CD4-positive, alpha-beta memory T cell (primary cell): ENCODE measurements around the gene EXPH5. TPM values are rescaled to one million over a fixed set of nuclear protein-coding genes. Genes with fewer than 3 reads are reported as not detected.
"Not testable (repeated sequence)": the region's sequence is repeated elsewhere in the genome, so short reads cannot be mapped to it uniquely, and the experiment has no call there.

Source experiments
- CTCF ChIA-PET: fragments of 350-600 bp; sonication (Branson Sonifier 250); formaldehyde crosslinking; loops from one replicate; lab custom pipeline; 2021; ENCODE audit warnings: inconsistent platforms; ENCODE audit not compliant: partially characterized antibody; lab: Charles Lee
- POLR2A ChIA-PET: fragments of 350-600 bp; sonication (Branson Sonifier 250); formaldehyde crosslinking; loops from one replicate; lab custom pipeline; 2021; ENCODE audit not compliant: partially characterized antibody; lab: Charles Lee
- DNase-seq, 5 donors: peaks; one replicate each; pipeline versions ENCODE4 v3.0.0 to v3.0.0-alpha.2; 2020 to 2022; ENCODE audit warnings: mixed read lengths in 1 of 5
- H3K27ac ChIP-seq: one replicate; pipeline ENCODE4 v1.7.0; 2013; ENCODE audit warnings: low read depth, low read length
- H3K27me3 ChIP-seq: 2 replicates; pipeline ENCODE4 v1.7.0; 2013; ENCODE audit warnings: mild to moderate bottlenecking, low read length, moderate library complexity; ENCODE audit not compliant: insufficient read depth
- H3K36me3 ChIP-seq: 2 replicates; pipeline ENCODE4 v1.7.0; 2013; ENCODE audit warnings: mild to moderate bottlenecking, low read length, moderate library complexity; ENCODE audit not compliant: insufficient read depth
- H3K4me1 ChIP-seq: 2 replicates; pipeline ENCODE4 v1.7.0; 2013; ENCODE audit warnings: mild to moderate bottlenecking, low read length, moderate library complexity; ENCODE audit not compliant: insufficient read depth
- H3K4me3 ChIP-seq, 2 donors: one replicate each; pipeline ENCODE4 v1.7.0; 2013; ENCODE audit warnings: low read length in 2 of 2, mild to moderate bottlenecking in 1 of 2
- H3K9me3 ChIP-seq, 2 donors: one replicate each; pipeline ENCODE4 v1.7.0; 2013; ENCODE audit warnings: low read length in 2 of 2, control low read depth in 1 of 2; ENCODE audit not compliant: control insufficient read depth in 1 of 2
- H3K27ac Mint-ChIP-seq, 7 donors: one replicate each; pipeline ENCODE4 v1.8.0; 2020 to 2021; ENCODE audit warnings: mixed read lengths in 7 of 7, mild to moderate bottlenecking in 6 of 7, inconsistent platforms in 3 of 7, moderate library complexity in 3 of 7
- H3K27me3 Mint-ChIP-seq, 2 donors: one replicate each; pipeline ENCODE4 v1.8.0; 2020 to 2021; ENCODE audit warnings: mixed read lengths in 2 of 2
- H3K36me3 Mint-ChIP-seq, 2 donors: one replicate each; pipeline ENCODE4 v1.8.0; 2020 to 2021; ENCODE audit warnings: mixed read lengths in 2 of 2, inconsistent platforms in 1 of 2, mild to moderate bottlenecking in 1 of 2
- H3K4me1 Mint-ChIP-seq, 4 donors: one replicate each; pipeline ENCODE4 v1.8.0; 2020 to 2021; ENCODE audit warnings: mixed read lengths in 4 of 4, mild to moderate bottlenecking in 1 of 4
- H3K4me3 Mint-ChIP-seq, 8 donors: one replicate each; pipeline ENCODE4 v1.8.0; 2020 to 2021; ENCODE audit warnings: mixed read lengths in 8 of 8, mild to moderate bottlenecking in 7 of 8, moderate library complexity in 6 of 8, inconsistent platforms in 3 of 8
- H3K9me3 Mint-ChIP-seq, 8 donors: one replicate each; pipeline ENCODE4 v1.8.0; 2020 to 2021; ENCODE audit warnings: mixed read lengths in 8 of 8, mild to moderate bottlenecking in 5 of 8, inconsistent platforms in 3 of 8, moderate library complexity in 1 of 8
- intact Hi-C: fragments of 100-400 bp; cut with micrococcal nuclease; formaldehyde crosslinking; loops from one replicate; pipeline ENCODE4 v1.15.1; 2023
- polyA plus RNA-seq, 2 donors: library from polyadenylated mRNA; unstranded; fragments of 300-500 nt; fragmentation: Illumina TruSeq; gene quantifications; one replicate each; pipeline ENCODE4 v1.2.3, GENCODE V29; 2021
- total RNA-seq, 2 experiments: library from RNA; stranded (reverse); gene quantifications; one replicate each; pipeline ENCODE4 v1.2.3, GENCODE V29; 2021

EXPH5 gene
- total and polyA plus RNA-seq, 4 experiments from 2014 or later, result 0.39 to 4.0 (median 1.8) TPM

GRCh38 chr11:108616549-108616948, 23.0 kb upstream of the EXPH5 start:
- H3K27me3 Mint-ChIP-seq, result peaks cover 15 to 18% of the 10 kb centered on the region in 2 donors
- H3K9me3 Mint-ChIP-seq, result no peaks in the 10 kb centered on the region
- ChIA-PET POLR2A (no interaction called here), CTCF (no interaction called here)
- no peaks in the 10 kb centered on the region for H3K36me3 ChIP-seq
- intact Hi-C loops, result no loop called here
- DNase-seq, result no peak
- no peak overlapping the region for H3K4me3 ChIP-seq
- H3K27ac ChIP-seq, result no peak overlapping the region
- H3K4me1 ChIP-seq, result no peaks in the 10 kb centered on the region
- no peaks in the 10 kb centered on the region for H3K9me3 ChIP-seq
- no peaks in the 10 kb centered on the region for H3K36me3 Mint-ChIP-seq
- peaks cover 6% of the 10 kb centered on the region for H3K27me3 ChIP-seq
- no peak overlapping the region for H3K27ac Mint-ChIP-seq
- H3K4me3 Mint-ChIP-seq, result no peak overlapping the region
- H3K4me1 Mint-ChIP-seq, result peaks cover 0 to 2% (median 0%) of the 10 kb centered on the region in 4 donors

GRCh38 chr11:108614086-108614485, 20.5 kb upstream of the EXPH5 start:
- no peak overlapping the region for H3K4me3 Mint-ChIP-seq
- ChIA-PET POLR2A (no interaction called here), CTCF (interaction anchor here (1.3 kb wide), 1 partner anchor 8 kb away, joined by 5 read pairs; no protein-coding TSS in a partner anchor)
- Histone ChIP-seq H3K9me3 (no peaks in the 10 kb centered on the region), H3K27ac (no peak overlapping the region), H3K4me1 (no peaks in the 10 kb centered on the region), H3K4me3 (no peak overlapping the region), H3K36me3 (no peaks in the 10 kb centered on the region), H3K27me3 (peaks cover 6% of the 10 kb centered on the region)
- intact Hi-C loops, result no loop called here
- H3K9me3 Mint-ChIP-seq, result no peaks in the 10 kb centered on the region
- no peaks in the 10 kb centered on the region for H3K36me3 Mint-ChIP-seq
- no peaks in the 10 kb centered on the region for H3K4me1 Mint-ChIP-seq
- no peak for DNase-seq
- H3K27me3 Mint-ChIP-seq, result peaks cover 9 to 11% of the 10 kb centered on the region in 2 donors
- H3K27ac Mint-ChIP-seq, result no peak overlapping the region

GRCh38 chr11:108609682-108610081, 16.1 kb upstream of the EXPH5 start:
- no peak overlapping the region for H3K4me3 ChIP-seq
- no peaks in the 10 kb centered on the region for H3K27me3 ChIP-seq
- no peak for DNase-seq
- H3K9me3 ChIP-seq, result no peaks in the 10 kb centered on the region
- no peaks in the 10 kb centered on the region for H3K4me1 Mint-ChIP-seq
- H3K27ac Mint-ChIP-seq, result no peak overlapping the region
- no peak overlapping the region for H3K4me3 Mint-ChIP-seq
- CTCF ChIA-PET, result no interaction called here
- no peaks in the 10 kb centered on the region for H3K36me3 Mint-ChIP-seq
- peaks cover 2 to 6% of the 10 kb centered on the region in 2 donors for H3K27me3 Mint-ChIP-seq
- POLR2A ChIA-PET, result no interaction called here
- no peak overlapping the region for H3K27ac ChIP-seq
- H3K9me3 Mint-ChIP-seq, result peaks cover 0 to 2% (median 0%) of the 10 kb centered on the region in 8 donors
- H3K36me3 ChIP-seq, result no peaks in the 10 kb centered on the region
- intact Hi-C loops, result no loop called here
- H3K4me1 ChIP-seq, result no peaks in the 10 kb centered on the region

GRCh38 chr11:108608548-108608947, 15.0 kb upstream of the EXPH5 start:
- Histone ChIP-seq H3K27me3 (no peaks in the 10 kb centered on the region), H3K36me3 (no peaks in the 10 kb centered on the region), H3K9me3 (no peaks in the 10 kb centered on the region), H3K4me1 (no peaks in the 10 kb centered on the region), H3K27ac (no peak overlapping the region), H3K4me3 (no peak overlapping the region)
- Mint-ChIP-seq H3K9me3 (peaks cover 0 to 2% (median 0%) of the 10 kb centered on the region in 8 donors), H3K4me3 (no peak overlapping the region), H3K36me3 (no peaks in the 10 kb centered on the region), H3K4me1 (no peaks in the 10 kb centered on the region), H3K27ac (no peak overlapping the region), H3K27me3 (peaks cover 4 to 12% of the 10 kb centered on the region in 2 donors)
- ChIA-PET CTCF (interaction anchor here (0.6 kb wide), 1 partner anchor 1826 kb away, joined by 4 read pairs; no protein-coding TSS in a partner anchor), POLR2A (no interaction called here)
- no peak for DNase-seq
- intact Hi-C loops, result no loop called here

- Mint-ChIP-seq H3K27ac (no peak overlapping the region), H3K4me3 (no peak overlapping the region), H3K9me3 (peaks cover 0 to 2% (median 0%) of the 10 kb centered on the region in 8 donors), H3K4me1 (no peaks in the 10 kb centered on the region), H3K27me3 (peaks cover 9 to 11% of the 10 kb centered on the region in 2 donors), H3K36me3 (no peaks in the 10 kb centered on the region)
- Histone ChIP-seq H3K27me3 (no peaks in the 10 kb centered on the region), H3K27ac (no peak overlapping the region), H3K4me3 (no peak overlapping the region), H3K9me3 (no peaks in the 10 kb centered on the region), H3K36me3 (no peaks in the 10 kb centered on the region), H3K4me1 (no peaks in the 10 kb centered on the region)
- DNase-seq, result no peak
- POLR2A ChIA-PET, result no interaction called here
- CTCF ChIA-PET, result interaction anchor here (0.7 to 1.4 kb wide), 2 partner anchors 8 to 10 kb away, joined by 3 to 5 read pairs; no protein-coding TSS in a partner anchor
- intact Hi-C loops, result no loop called here
Measured at GRCh38 chr11:108606495-108607160, 13.1 kb upstream of the EXPH5 start.

GRCh38 chr11:108606070-108606469, 12.5 kb upstream of the EXPH5 start:
- Histone ChIP-seq H3K27me3 (no peaks in the 10 kb centered on the region), H3K27ac (no peak overlapping the region), H3K4me3 (no peak overlapping the region), H3K4me1 (no peaks in the 10 kb centered on the region), H3K9me3 (no peaks in the 10 kb centered on the region), H3K36me3 (no peaks in the 10 kb centered on the region)
- Mint-ChIP-seq H3K9me3 (peaks cover 0 to 2% (median 0%) of the 10 kb centered on the region in 8 donors), H3K27ac (no peak overlapping the region), H3K4me1 (no peaks in the 10 kb centered on the region), H3K27me3 (peaks cover 8 to 9% of the 10 kb centered on the region in 2 donors), H3K4me3 (no peak overlapping the region), H3K36me3 (no peaks in the 10 kb centered on the region)
- intact Hi-C loops, result no loop called here
- DNase-seq, result no peak
- CTCF ChIA-PET, result interaction anchor here (0.7 to 1.4 kb wide), 2 partner anchors 9 kb away, joined by 3 to 5 read pairs; no protein-coding TSS in a partner anchor
- POLR2A ChIA-PET, result no interaction called here

GRCh38 chr11:108602818-108603217, 9.2 kb upstream of the EXPH5 start:
- H3K36me3 ChIP-seq, H3K27ac ChIP-seq, H3K27ac Mint-ChIP-seq, intact Hi-C loops, H3K4me1 ChIP-seq, H3K4me1 Mint-ChIP-seq, CTCF ChIA-PET, H3K4me3 ChIP-seq, H3K36me3 Mint-ChIP-seq, H3K9me3 ChIP-seq, H3K27me3 ChIP-seq, H3K27me3 Mint-ChIP-seq, DNase-seq, H3K9me3 Mint-ChIP-seq, H3K4me3 Mint-ChIP-seq, POLR2A ChIA-PET: not testable (repeated sequence)
